Measurements from ENCODE around the gene FBXL17.

- no peak for TF ChIP-seq ATF2 (CRISPR knock-in tag; IDR thresholded peaks at IDR 0.05; ENCODE audit: borderline replicate concordance, low read depth)
- TF ChIP-seq CTCF (IDR thresholded peaks at IDR 0.05) = no peak
- TF ChIP-seq CREB1 (CRISPR knock-in tag; IDR thresholded peaks at IDR 0.05) = no peak
- TF ChIP-seq E2F5 (CRISPR knock-in tag; IDR thresholded peaks at IDR 0.05) = no peak
- TF ChIP-seq TCF7 (CRISPR knock-in tag; IDR thresholded peaks at IDR 0.05; ENCODE audit: low read depth) = no peak
- TF ChIP-seq PREB (CRISPR knock-in tag; IDR thresholded peaks at IDR 0.05; ENCODE audit: borderline replicate concordance) = no peak
- no peak for TF ChIP-seq ZNF138 (CRISPR knock-in tag; conservative IDR thresholded peaks at IDR 0.05)
- TF ChIP-seq MAX (CRISPR knock-in tag; IDR thresholded peaks at IDR 0.05) = no peak
- no peak for TF ChIP-seq GABPB1 (CRISPR knock-in tag; IDR thresholded peaks at IDR 0.05)
- TF ChIP-seq SP1 (CRISPR knock-in tag; conservative IDR thresholded peaks at IDR 0.05) = no peak
- no peak for TF ChIP-seq OVOL2 (CRISPR knock-in tag; IDR thresholded peaks at IDR 0.05; ENCODE audit: borderline replicate concordance)
- no peak for TF ChIP-seq RELA (CRISPR knock-in tag; IDR thresholded peaks at IDR 0.05; ENCODE audit: borderline replicate concordance)
- TF ChIP-seq USF2 (CRISPR knock-in tag; IDR thresholded peaks at IDR 0.05) = no peak
- no peak for TF ChIP-seq JUN (CRISPR knock-in tag; IDR thresholded peaks at IDR 0.05)
Observed at GRCh38 chr5:108384741-108385140, 2.8 kb upstream of the FBXL17 start.

All from WTC11 (cell line).